GM10847 (cell line): Measurements from ENCODE around the gene CDK4.

ENCODE experiments used
- POLR2A ChIP-seq: IDR thresholded peaks from 2 replicates; pipeline ENCODE4 v1.6.1; 2011; ENCODE audit not compliant: insufficient read length; ENCODE audit errors: extremely low read depth

Gene CDK4

GRCh38 chr12:57718641-57719528 is 33.2 kb downstream of the CDK4 start:
- no peak for TF ChIP-seq POLR2A

- no peak for TF ChIP-seq POLR2A
Measured at GRCh38 chr12:57717846-57718640, 34.1 kb downstream of the CDK4 start.

GRCh38 chr12:57717131-57717530 is 35.0 kb downstream of the CDK4 start:
- TF ChIP-seq POLR2A: no peak

- TF ChIP-seq POLR2A: no peak
Measured at GRCh38 chr12:57716305-57716704, 35.8 kb downstream of the CDK4 start.

- TF ChIP-seq POLR2A: no peak
Measured at GRCh38 chr12:57715786-57716185, 36.3 kb downstream of the CDK4 start.

GRCh38 chr12:57713209-57713608 is 38.9 kb downstream of the CDK4 start:
- no peak for TF ChIP-seq POLR2A

- TF ChIP-seq POLR2A: no peak
Measured at GRCh38 chr12:57712701-57713100, 39.4 kb downstream of the CDK4 start.

GRCh38 chr12:57708296-57708695 is 43.8 kb downstream of the CDK4 start:
- TF ChIP-seq POLR2A: no peak

- no peak for TF ChIP-seq POLR2A
Measured at GRCh38 chr12:57707250-57707649, 44.9 kb downstream of the CDK4 start.

GRCh38 chr12:57700317-57700716 is 51.8 kb downstream of the CDK4 start:
- TF ChIP-seq POLR2A: no peak

GRCh38 chr12:57698414-57698813 is 53.7 kb downstream of the CDK4 start:
- no peak for TF ChIP-seq POLR2A
